Neural cell (in vitro differentiated cells): ENCODE results near the gene ARHGAP42. TPM values are rescaled to one million over a fixed set of nuclear protein-coding genes. Genes with fewer than 3 reads are reported as not detected.

Experiments
- H2AFZ ChIP-seq: fragments of 200-600, 300-800 bp; sonication (generic), shearing (Covaris generic); 2 replicates; pipeline ENCODE4 v1.6.0; 2014; ENCODE audit warnings: low read depth, mild to moderate bottlenecking, antibody characterized with exemption, low read length, moderate library complexity
- H3F3A ChIP-seq: fragments of 200-600 bp; shearing (Covaris generic); 2 replicates; pipeline ENCODE4 v1.6.1; 2016; ENCODE audit warnings: mild to moderate bottlenecking, moderate library complexity, mixed read lengths, antibody characterized with exemption, low read length; ENCODE audit not compliant: insufficient read depth, poor library complexity, severe bottlenecking
- H3K27ac ChIP-seq: fragments of 200-600, 300-800 bp; sonication (generic), shearing (Covaris generic); 2 replicates; pipeline ENCODE4 v1.5.1; 2014; ENCODE audit warnings: mild to moderate bottlenecking, low read length, moderate library complexity
- H3K27me3 ChIP-seq: fragments of 300-800, 200-600 bp; sonication (generic), shearing (Covaris generic); 2 replicates; pipeline ENCODE4 v1.6.0; 2014; ENCODE audit warnings: mild to moderate bottlenecking, low read depth, low read length, moderate library complexity; ENCODE audit not compliant: insufficient read depth
- H3K36me3 ChIP-seq: fragments of 300-800, 200-600 bp; sonication (generic), shearing (Covaris generic); 2 replicates; pipeline ENCODE4 v1.5.1; 2014; ENCODE audit warnings: mild to moderate bottlenecking, antibody characterized with exemption, low read length, moderate library complexity; ENCODE audit not compliant: insufficient read depth
- H3K4me2 ChIP-seq: fragments of 300-800, 200-600 bp; sonication (generic), shearing (Covaris generic); 2 replicates; pipeline ENCODE4 v1.6.0; 2014; ENCODE audit warnings: mild to moderate bottlenecking, low read length
- H3K4me3 ChIP-seq: fragments of 300-800, 200-600 bp; sonication (generic), shearing (Covaris generic); 2 replicates; pipeline ENCODE4 v1.5.1; 2014; ENCODE audit warnings: mild to moderate bottlenecking, low read length, moderate library complexity
- H3K79me2 ChIP-seq: fragments of 200-600 bp; shearing (Covaris generic); replicated peaks from 2 replicates; pipeline ENCODE4 v1.6.0; 2014; ENCODE audit warnings: mild to moderate bottlenecking, low read length, moderate library complexity; ENCODE audit not compliant: insufficient read depth
- H3K9ac ChIP-seq: fragments of 300-800, 200-600 bp; sonication (generic), shearing (Covaris generic); 2 replicates; pipeline ENCODE4 v1.6.1; 2016; ENCODE audit warnings: mild to moderate bottlenecking, low read length, mixed read lengths
- H3K9me2 ChIP-seq: fragments of 200-600 bp; shearing (Covaris generic); 2 replicates; pipeline ENCODE4 v1.6.1; 2016; ENCODE audit warnings: mild to moderate bottlenecking, low read length, mixed read lengths; ENCODE audit not compliant: insufficient read depth
- H3K9me3 ChIP-seq: fragments of 200-600, 300-800 bp; sonication (generic), shearing (Covaris generic); 2 replicates; pipeline ENCODE4 v1.6.1; 2016; ENCODE audit warnings: mild to moderate bottlenecking, mixed run types, low read length, moderate library complexity, mixed read lengths
- H4K20me1 ChIP-seq: fragments of 200-600 bp; shearing (Covaris generic); 2 replicates; pipeline ENCODE4 v1.6.1; 2016; ENCODE audit warnings: mild to moderate bottlenecking, mixed run types; ENCODE audit not compliant: insufficient read depth
- EP300 ChIP-seq: fragments of 450-650 bp; conservative IDR thresholded peaks from 2 replicates; pipeline ENCODE4 v1.6.1; 2014; ENCODE audit warnings: antibody characterized with exemption, mild to moderate bottlenecking, moderate library complexity; ENCODE audit not compliant: poor library complexity, severe bottlenecking
- EZH2 ChIP-seq: fragments of 200-600, 300-800 bp; shearing (Covaris generic), sonication (generic); IDR thresholded peaks from 2 replicates; pipeline ENCODE4 v1.6.1; 2014; ENCODE audit warnings: antibody characterized with exemption, low read length, borderline replicate concordance, mild to moderate bottlenecking; ENCODE audit not compliant: insufficient read depth, poor library complexity, severe bottlenecking
- MXI1 ChIP-seq: fragments of 450-650 bp; conservative IDR thresholded peaks from 2 replicates; pipeline ENCODE4 v1.6.1; 2014; ENCODE audit warnings: antibody characterized with exemption, mild to moderate bottlenecking; ENCODE audit not compliant: poor library complexity, severe bottlenecking
- POLR2AphosphoS5 ChIP-seq: IDR thresholded peaks from 2 replicates; pipeline ENCODE4 v1.6.1; 2012
- RAD21 ChIP-seq: fragments of 450-650 bp; conservative IDR thresholded peaks from 2 replicates; pipeline ENCODE4 v1.6.1; 2014; ENCODE audit warnings: antibody characterized with exemption, mild to moderate bottlenecking, moderate library complexity
- SMC3 ChIP-seq: fragments of 450-650 bp; conservative IDR thresholded peaks from 2 replicates; pipeline ENCODE4 v1.6.1; 2014; ENCODE audit warnings: antibody characterized with exemption, mild to moderate bottlenecking, moderate library complexity; ENCODE audit not compliant: poor library complexity
- TAF1 ChIP-seq: IDR thresholded peaks from 2 replicates; pipeline ENCODE4 v1.6.1; 2012; ENCODE audit warnings: low read depth
- polyA plus RNA-seq: library from polyadenylated mRNA; depleted of rRNA; stranded (reverse); fragments of >200 nt; gene quantifications from 2 replicates; pipeline ENCODE4 v1.2.3, GENCODE V29; 2014
- TF ChIP-seq, protein P1 (sequence below): IDR thresholded peaks from 2 replicates; pipeline ENCODE4 v1.6.1; 2012; ENCODE audit warnings: borderline replicate concordance
- TF ChIP-seq, protein P2 (sequence below): fragments of 450-650 bp; IDR thresholded peaks from 2 replicates; pipeline ENCODE4 v1.5.1; 2014; ENCODE audit warnings: antibody characterized with exemption, mild to moderate bottlenecking, moderate library complexity; ENCODE audit not compliant: poor library complexity, severe bottlenecking

Gene ARHGAP42
- polyA plus RNA-seq, 1 donor from 2014 or later: 0.64 TPM

DNA sequence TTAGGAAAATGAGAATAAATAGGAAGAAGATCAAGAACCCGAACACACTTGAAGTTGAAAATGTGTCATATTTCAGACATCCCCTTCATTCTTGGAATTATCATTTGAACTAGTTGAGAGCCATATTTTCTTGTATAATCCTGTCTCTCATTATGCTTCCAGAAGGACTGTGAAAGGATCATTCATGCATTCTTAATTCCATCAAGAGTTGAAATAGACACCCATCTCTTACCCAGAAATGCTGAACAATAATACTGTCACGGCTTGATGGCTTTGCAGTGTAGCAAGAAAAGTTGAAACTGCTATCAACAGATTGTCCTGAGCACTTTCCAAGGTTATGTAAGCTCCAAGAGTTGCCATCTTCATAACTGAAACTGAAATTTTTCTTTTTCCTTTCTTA lies 79.7 kb downstream of the ARHGAP42 start:
- no peak overlapping the region for H3K4me3 ChIP-seq
- no peak overlapping the region for H3K4me2 ChIP-seq
- peak; percentile 53 for TF ChIP-seq EP300
- TF ChIP-seq RAD21: no peak
- no peaks in the 10 kb centered on the region for H3K36me3 ChIP-seq
- H3K79me2 ChIP-seq: no peaks in the 10 kb centered on the region
- no peak overlapping the region for H3K27ac ChIP-seq
- no peaks in the 10 kb centered on the region for H3K9me2 ChIP-seq
- H3K9ac ChIP-seq: no peak overlapping the region
- H3F3A ChIP-seq: no peaks in the 10 kb centered on the region
- no peaks in the 10 kb centered on the region for H3K9me3 ChIP-seq
- no peaks in the 10 kb centered on the region for H3K27me3 ChIP-seq
- no peak overlapping the region for H2AFZ ChIP-seq
- no peaks in the 10 kb centered on the region for H4K20me1 ChIP-seq

DNA sequence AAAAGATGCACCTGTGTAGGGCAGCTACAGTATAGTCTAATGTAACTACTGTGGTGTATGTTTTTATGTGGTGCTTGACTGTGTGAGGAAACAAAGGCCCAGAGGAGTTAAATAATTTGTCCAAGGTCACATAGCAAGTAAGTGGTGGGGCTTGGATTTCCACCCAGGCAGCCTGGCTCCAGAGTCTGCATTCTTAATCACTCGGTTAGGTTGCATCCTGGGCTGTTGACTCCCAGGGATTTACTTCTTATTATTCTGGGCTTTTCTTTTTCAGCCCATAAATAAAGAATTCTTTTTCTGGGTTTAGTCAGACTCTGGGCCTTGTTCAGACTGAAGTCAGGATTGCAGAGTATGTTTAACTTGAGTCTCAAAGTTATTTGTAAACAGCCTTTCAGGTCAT lies 82.1 kb downstream of the ARHGAP42 start:
- no peaks in the 10 kb centered on the region for H3K36me3 ChIP-seq
- TF ChIP-seq EZH2: no peak
- TF ChIP-seq EP300: no peak
- no peak for TF ChIP-seq SMC3
- TF ChIP-seq TAF1: no peak
- TF ChIP-seq, protein P1, sequence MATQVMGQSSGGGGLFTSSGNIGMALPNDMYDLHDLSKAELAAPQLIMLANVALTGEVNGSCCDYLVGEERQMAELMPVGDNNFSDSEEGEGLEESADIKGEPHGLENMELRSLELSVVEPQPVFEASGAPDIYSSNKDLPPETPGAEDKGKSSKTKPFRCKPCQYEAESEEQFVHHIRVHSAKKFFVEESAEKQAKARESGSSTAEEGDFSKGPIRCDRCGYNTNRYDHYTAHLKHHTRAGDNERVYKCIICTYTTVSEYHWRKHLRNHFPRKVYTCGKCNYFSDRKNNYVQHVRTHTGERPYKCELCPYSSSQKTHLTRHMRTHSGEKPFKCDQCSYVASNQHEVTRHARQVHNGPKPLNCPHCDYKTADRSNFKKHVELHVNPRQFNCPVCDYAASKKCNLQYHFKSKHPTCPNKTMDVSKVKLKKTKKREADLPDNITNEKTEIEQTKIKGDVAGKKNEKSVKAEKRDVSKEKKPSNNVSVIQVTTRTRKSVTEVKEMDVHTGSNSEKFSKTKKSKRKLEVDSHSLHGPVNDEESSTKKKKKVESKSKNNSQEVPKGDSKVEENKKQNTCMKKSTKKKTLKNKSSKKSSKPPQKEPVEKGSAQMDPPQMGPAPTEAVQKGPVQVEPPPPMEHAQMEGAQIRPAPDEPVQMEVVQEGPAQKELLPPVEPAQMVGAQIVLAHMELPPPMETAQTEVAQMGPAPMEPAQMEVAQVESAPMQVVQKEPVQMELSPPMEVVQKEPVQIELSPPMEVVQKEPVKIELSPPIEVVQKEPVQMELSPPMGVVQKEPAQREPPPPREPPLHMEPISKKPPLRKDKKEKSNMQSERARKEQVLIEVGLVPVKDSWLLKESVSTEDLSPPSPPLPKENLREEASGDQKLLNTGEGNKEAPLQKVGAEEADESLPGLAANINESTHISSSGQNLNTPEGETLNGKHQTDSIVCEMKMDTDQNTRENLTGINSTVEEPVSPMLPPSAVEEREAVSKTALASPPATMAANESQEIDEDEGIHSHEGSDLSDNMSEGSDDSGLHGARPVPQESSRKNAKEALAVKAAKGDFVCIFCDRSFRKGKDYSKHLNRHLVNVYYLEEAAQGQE: no peak
- no peak for TF ChIP-seq RAD21
- TF ChIP-seq, protein P2, sequence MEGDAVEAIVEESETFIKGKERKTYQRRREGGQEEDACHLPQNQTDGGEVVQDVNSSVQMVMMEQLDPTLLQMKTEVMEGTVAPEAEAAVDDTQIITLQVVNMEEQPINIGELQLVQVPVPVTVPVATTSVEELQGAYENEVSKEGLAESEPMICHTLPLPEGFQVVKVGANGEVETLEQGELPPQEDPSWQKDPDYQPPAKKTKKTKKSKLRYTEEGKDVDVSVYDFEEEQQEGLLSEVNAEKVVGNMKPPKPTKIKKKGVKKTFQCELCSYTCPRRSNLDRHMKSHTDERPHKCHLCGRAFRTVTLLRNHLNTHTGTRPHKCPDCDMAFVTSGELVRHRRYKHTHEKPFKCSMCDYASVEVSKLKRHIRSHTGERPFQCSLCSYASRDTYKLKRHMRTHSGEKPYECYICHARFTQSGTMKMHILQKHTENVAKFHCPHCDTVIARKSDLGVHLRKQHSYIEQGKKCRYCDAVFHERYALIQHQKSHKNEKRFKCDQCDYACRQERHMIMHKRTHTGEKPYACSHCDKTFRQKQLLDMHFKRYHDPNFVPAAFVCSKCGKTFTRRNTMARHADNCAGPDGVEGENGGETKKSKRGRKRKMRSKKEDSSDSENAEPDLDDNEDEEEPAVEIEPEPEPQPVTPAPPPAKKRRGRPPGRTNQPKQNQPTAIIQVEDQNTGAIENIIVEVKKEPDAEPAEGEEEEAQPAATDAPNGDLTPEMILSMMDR: no peak
- no peak for TF ChIP-seq MXI1
- TF ChIP-seq POLR2AphosphoS5: no peak
- no peak overlapping the region for H3K4me3 ChIP-seq
- no peak overlapping the region for H3K9ac ChIP-seq
- no peaks in the 10 kb centered on the region for H4K20me1 ChIP-seq
- H3K4me2 ChIP-seq: no peak overlapping the region
- H3K79me2 ChIP-seq: no peaks in the 10 kb centered on the region
- no peaks in the 10 kb centered on the region for H3F3A ChIP-seq
- no peaks in the 10 kb centered on the region for H3K9me3 ChIP-seq
- no peak overlapping the region for H2AFZ ChIP-seq
- no peaks in the 10 kb centered on the region for H3K9me2 ChIP-seq
- no peaks in the 10 kb centered on the region for H3K27me3 ChIP-seq
- H3K27ac ChIP-seq: no peak overlapping the region

DNA sequence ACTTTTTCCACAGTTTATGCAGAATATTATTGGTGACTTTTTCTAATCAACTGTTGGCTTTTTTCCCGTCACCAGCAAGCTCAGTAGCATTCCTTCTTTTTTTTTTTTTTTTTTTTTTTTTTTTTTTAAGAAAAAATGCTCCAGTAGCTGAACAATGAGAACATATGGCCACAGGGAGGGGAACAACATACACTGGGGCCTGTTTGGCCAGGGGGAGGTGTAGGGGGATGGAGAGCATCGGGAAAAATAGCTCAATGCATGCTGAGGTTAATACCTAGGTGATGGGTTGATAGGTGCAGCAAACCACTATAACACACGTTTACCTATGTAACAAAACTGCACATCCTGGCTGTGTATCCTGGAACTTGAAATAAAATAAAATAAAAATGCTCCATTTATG lies 82.5 kb downstream of the ARHGAP42 start:
- no peaks in the 10 kb centered on the region for H4K20me1 ChIP-seq
- H3K9ac ChIP-seq: no peak overlapping the region
- H2AFZ ChIP-seq: no peak overlapping the region
- H3K27ac ChIP-seq: no peak overlapping the region
- H3K36me3 ChIP-seq: no peaks in the 10 kb centered on the region
- H3K9me2 ChIP-seq: no peaks in the 10 kb centered on the region
- no peaks in the 10 kb centered on the region for H3F3A ChIP-seq
- no peak overlapping the region for H3K4me3 ChIP-seq
- H3K79me2 ChIP-seq: no peaks in the 10 kb centered on the region
- no peaks in the 10 kb centered on the region for H3K9me3 ChIP-seq
- H3K4me2 ChIP-seq: no peak overlapping the region
- H3K27me3 ChIP-seq: no peaks in the 10 kb centered on the region
- no peak for TF ChIP-seq RAD21
- TF ChIP-seq SMC3: no peak
- TF ChIP-seq, protein P1: no peak
- TF ChIP-seq, protein P2: no peak
- no peak for TF ChIP-seq EZH2
- TF ChIP-seq POLR2AphosphoS5: no peak
